Kasumi-1 (cell line): ENCODE results near the gene FBXL20.
"Not testable (repeated sequence)": the region's sequence is repeated elsewhere in the genome, so short reads cannot be mapped to it uniquely, and the experiment has no call there.

ENCODE experiments used
- DNase-seq, 2 experiments: peaks; one replicate each; lab custom pipeline; 2025; lab: John Stamatoyannopoulos, UW

The FBXL20 gene

GRCh38 chr17:39380144-39380543 is 21.3 kb downstream of the FBXL20 start:
- no peak for DNase-seq

- DNase-seq = no peak
Observed at GRCh38 chr17:39376434-39376833, 25.0 kb downstream of the FBXL20 start.

- DNase-seq = not testable (repeated sequence)
Observed at GRCh38 chr17:39367805-39368204, 33.6 kb downstream of the FBXL20 start.

- DNase-seq = no peak
Observed at GRCh38 chr17:39365872-39366271, 35.6 kb downstream of the FBXL20 start.

- no peak for DNase-seq
Observed at GRCh38 chr17:39365242-39365641, 36.2 kb downstream of the FBXL20 start.

GRCh38 chr17:39364236-39365025 is 37.0 kb downstream of the FBXL20 start:
- DNase-seq = no peak

- DNase-seq = no peak
Observed at GRCh38 chr17:39361064-39361463, 40.4 kb downstream of the FBXL20 start.

GRCh38 chr17:39360537-39360936 is 40.9 kb downstream of the FBXL20 start:
- DNase-seq = no peak

- DNase-seq = no peak
Observed at GRCh38 chr17:39359994-39360393, 41.4 kb downstream of the FBXL20 start.

- DNase-seq = no peak
Observed at GRCh38 chr17:39357986-39358385, 43.4 kb downstream of the FBXL20 start.

- no peak for DNase-seq
Observed at GRCh38 chr17:39357488-39357887, 43.9 kb downstream of the FBXL20 start.

GRCh38 chr17:39352986-39353385 is 48.4 kb downstream of the FBXL20 start:
- no peak for DNase-seq

GRCh38 chr17:39352511-39352910 is 48.9 kb downstream of the FBXL20 start:
- peak in 1 of 2 experiments; percentile 12 for DNase-seq

- no peak for DNase-seq
Observed at GRCh38 chr17:39351508-39351907, 49.9 kb downstream of the FBXL20 start.

- no peak for DNase-seq
Observed at GRCh38 chr17:39349246-39349645, 52.2 kb downstream of the FBXL20 start.

GRCh38 chr17:39346863-39347262 is 54.6 kb downstream of the FBXL20 start:
- DNase-seq = not testable (repeated sequence)

GRCh38 chr17:39341541-39341940 is 59.9 kb downstream of the FBXL20 start:
- DNase-seq = no peak

- DNase-seq = no peak
Observed at GRCh38 chr17:39340731-39341130, 60.7 kb downstream of the FBXL20 start.

GRCh38 chr17:39339272-39339671 is 62.2 kb downstream of the FBXL20 start:
- DNase-seq = no peak

GRCh38 chr17:39337649-39338048 is 63.8 kb downstream of the FBXL20 start:
- not testable (repeated sequence) for DNase-seq

GRCh38 chr17:39335704-39336223 is 65.7 kb downstream of the FBXL20 start:
- peak; percentile 72 to 78 for DNase-seq

GRCh38 chr17:39334008-39334744 is 67.2 kb downstream of the FBXL20 start:
- DNase-seq = not testable (repeated sequence)

- no peak for DNase-seq
Observed at GRCh38 chr17:39332092-39332491, 69.3 kb downstream of the FBXL20 start.
